ENCODE data around the gene CCDC27. TPM values are rescaled to one million over a fixed set of nuclear protein-coding genes. Genes with fewer than 3 reads are reported as not detected.

Gene CCDC27
- total RNA-seq, 1 donor from 2014 or later, result not detected

GRCh38 chr1:3762151-3762872 lies 10.1 kb downstream of the CCDC27 start:
- peaks cover 6% of the 10 kb centered on the region for H3K27me3 ChIP-seq (ENCODE audit: insufficient read depth, low read length)
- no peak overlapping the region for H3K4me2 ChIP-seq (ENCODE audit: low read length)
- no peaks in the 10 kb centered on the region for H3K79me2 ChIP-seq (ENCODE audit: insufficient read depth, low read length)
- DNase-seq (ENCODE audit: low read depth) (no peak), FAIRE-seq (no peak)
- H3K9me3 ChIP-seq (ENCODE audit: insufficient read depth, low read depth, low read length), result no peaks in the 10 kb centered on the region
- Mint-ChIP-seq H3K9me3 (ENCODE audit: unreplicated experiment) (peaks cover 6% of the 10 kb centered on the region), H3K4me1 (ENCODE audit: low read depth, unreplicated experiment) (no peaks in the 10 kb centered on the region), H3K27me3 (ENCODE audit: low read depth, unreplicated experiment) (peaks cover 40% of the 10 kb centered on the region), H3K4me3 (ENCODE audit: unreplicated experiment) (no peak overlapping the region), H3K27ac (ENCODE audit: unreplicated experiment) (no peak overlapping the region), H3K36me3 (ENCODE audit: low read depth, unreplicated experiment) (peaks cover 6% of the 10 kb centered on the region)
- H3K9ac ChIP-seq (ENCODE audit: low read length), result no peak overlapping the region
- no peaks in the 10 kb centered on the region for H4K20me1 ChIP-seq (ENCODE audit: insufficient read depth, low read length)
- H3K27ac ChIP-seq (ENCODE audit: low read depth, low read length), result no peak overlapping the region
- H3K4me1 ChIP-seq (ENCODE audit: insufficient read depth, low read length), result no peaks in the 10 kb centered on the region
- no peak overlapping the region for H2AFZ ChIP-seq (ENCODE audit: low read depth, low read length)
- no peak overlapping the region for H3K4me3 ChIP-seq (ENCODE audit: insufficient read depth, low read depth, low read length)
- H3K36me3 ChIP-seq (ENCODE audit: insufficient read depth, low read length), result no peaks in the 10 kb centered on the region
- no peak for TF ChIP-seq CTCF (IDR thresholded peaks at IDR 0.05; ENCODE audit: insufficient read depth, low read depth, low read length)
- no peak for TF ChIP-seq EZH2 (IDR thresholded peaks at IDR 0.05; ENCODE audit: insufficient read depth, low read length)

GRCh38 chr1:3762873-3763228 lies 10.6 kb downstream of the CCDC27 start:
- Mint-ChIP-seq H3K4me3 (ENCODE audit: unreplicated experiment) (no peak overlapping the region), H3K4me1 (ENCODE audit: low read depth, unreplicated experiment) (no peaks in the 10 kb centered on the region), H3K9me3 (ENCODE audit: unreplicated experiment) (peaks cover 6% of the 10 kb centered on the region), H3K27ac (ENCODE audit: unreplicated experiment) (no peak overlapping the region), H3K36me3 (ENCODE audit: low read depth, unreplicated experiment) (peaks cover 6% of the 10 kb centered on the region), H3K27me3 (ENCODE audit: low read depth, unreplicated experiment) (peaks cover 45% of the 10 kb centered on the region)
- FAIRE-seq, result no peak
- no peak for DNase-seq (ENCODE audit: low read depth)
- Histone ChIP-seq H2AFZ (ENCODE audit: low read depth, low read length) (no peak overlapping the region), H4K20me1 (ENCODE audit: insufficient read depth, low read length) (no peaks in the 10 kb centered on the region), H3K79me2 (ENCODE audit: insufficient read depth, low read length) (no peaks in the 10 kb centered on the region), H3K36me3 (ENCODE audit: insufficient read depth, low read length) (no peaks in the 10 kb centered on the region), H3K4me2 (ENCODE audit: low read length) (no peak overlapping the region), H3K4me3 (ENCODE audit: insufficient read depth, low read depth, low read length) (no peak overlapping the region), H3K4me1 (ENCODE audit: insufficient read depth, low read length) (no peaks in the 10 kb centered on the region), H3K9ac (ENCODE audit: low read length) (no peak overlapping the region), H3K27me3 (ENCODE audit: insufficient read depth, low read length) (peaks cover 6% of the 10 kb centered on the region), H3K27ac (ENCODE audit: low read depth, low read length) (no peak overlapping the region), H3K9me3 (ENCODE audit: insufficient read depth, low read depth, low read length) (no peaks in the 10 kb centered on the region)
- TF ChIP-seq CTCF (IDR thresholded peaks at IDR 0.05; ENCODE audit: insufficient read depth, low read depth, low read length), result no peak
- no peak for TF ChIP-seq EZH2 (IDR thresholded peaks at IDR 0.05; ENCODE audit: insufficient read depth, low read length)
